Stimulated activated CD8-positive, alpha-beta memory T cell treated with anti-CD3 and anti-CD28 coated beads, Interleukin-12 subunit alpha, Interleukin-12 subunit beta, amount 100 ng/mL, for 1 hour (primary cell): ENCODE measurements around the gene CNIH3.

ENCODE experiments used
- DNase-seq: peaks from one replicate; pipeline ENCODE4 v3.0.0-alpha.2; 2020; ENCODE audit warnings: low read depth

Gene CNIH3

DNA sequence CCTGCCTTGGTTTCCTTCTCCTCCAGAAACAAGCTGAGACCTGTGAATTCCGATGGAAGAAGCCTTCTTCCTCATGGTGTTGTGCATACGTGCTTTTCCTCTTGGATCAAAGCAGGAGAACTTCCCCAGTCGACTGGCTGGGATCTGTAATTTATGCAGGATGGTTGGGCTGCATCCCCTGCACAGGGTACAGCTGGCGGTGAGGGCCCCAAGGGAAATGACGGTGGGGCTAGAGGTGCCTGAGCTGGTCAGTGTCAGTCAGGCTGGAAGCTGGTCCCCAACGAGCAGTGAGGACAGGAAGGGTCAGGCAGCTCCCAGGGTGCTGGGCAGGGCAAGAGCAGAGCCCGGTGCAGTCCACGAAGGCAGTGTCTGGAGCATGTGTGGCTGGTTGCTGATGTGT is 106.7 kb downstream of the CNIH3 start:
- no peak for DNase-seq

DNA sequence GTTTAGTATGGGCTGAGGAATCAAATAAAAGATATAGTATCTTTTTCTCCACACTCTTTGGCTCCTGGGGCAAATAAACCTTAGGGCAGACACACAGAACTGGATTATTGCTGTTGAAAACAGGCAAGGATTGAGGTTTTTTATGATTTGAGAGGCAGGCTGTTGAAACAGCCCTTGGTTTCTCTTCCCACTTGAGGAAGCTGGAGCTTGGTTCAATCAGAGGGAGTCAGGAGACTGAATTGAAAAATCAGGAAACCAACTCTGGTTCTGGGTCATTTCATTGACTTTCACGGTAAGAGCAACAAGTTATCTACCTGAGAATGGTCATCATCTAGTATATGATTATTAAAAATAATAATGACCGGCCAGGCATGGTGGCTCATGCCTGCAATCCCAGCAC is 108.4 kb downstream of the CNIH3 start:
- DNase-seq = no peak

DNA sequence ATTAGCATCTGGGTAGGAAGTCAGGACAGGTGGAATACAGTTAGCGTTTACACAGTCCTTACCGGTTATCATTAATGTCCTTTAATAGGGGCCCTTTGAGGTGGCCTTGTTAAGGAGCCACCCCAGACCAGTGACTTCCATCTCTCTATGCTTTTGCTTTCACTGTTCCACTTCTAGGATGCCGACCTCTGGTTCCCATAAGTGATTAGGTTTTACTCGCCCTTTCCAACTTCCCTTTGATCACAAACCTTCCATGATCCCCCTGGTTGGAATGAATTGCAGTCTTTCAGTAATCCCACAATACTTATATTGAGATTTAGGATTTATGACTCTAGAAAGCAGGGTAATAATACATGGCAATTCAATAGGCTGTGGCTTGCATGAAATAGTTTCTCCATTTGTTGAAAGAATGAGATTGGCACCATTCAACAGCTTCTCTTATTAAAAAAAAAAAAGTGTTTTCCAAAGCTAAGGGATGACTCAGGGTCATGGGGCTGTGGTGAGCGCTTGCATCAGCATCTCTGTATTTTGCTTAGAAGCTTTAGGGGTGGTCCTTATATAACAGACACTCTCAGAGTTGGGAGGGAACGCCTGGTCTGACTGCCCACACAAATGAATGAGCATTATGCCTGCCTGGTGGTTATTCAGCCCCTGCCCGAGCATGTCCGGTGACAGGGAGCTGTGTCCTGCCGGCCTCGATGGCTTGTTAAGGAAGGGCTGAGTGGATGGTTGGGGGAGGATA is 110.5 kb downstream of the CNIH3 start:
- no peak for DNase-seq

DNA sequence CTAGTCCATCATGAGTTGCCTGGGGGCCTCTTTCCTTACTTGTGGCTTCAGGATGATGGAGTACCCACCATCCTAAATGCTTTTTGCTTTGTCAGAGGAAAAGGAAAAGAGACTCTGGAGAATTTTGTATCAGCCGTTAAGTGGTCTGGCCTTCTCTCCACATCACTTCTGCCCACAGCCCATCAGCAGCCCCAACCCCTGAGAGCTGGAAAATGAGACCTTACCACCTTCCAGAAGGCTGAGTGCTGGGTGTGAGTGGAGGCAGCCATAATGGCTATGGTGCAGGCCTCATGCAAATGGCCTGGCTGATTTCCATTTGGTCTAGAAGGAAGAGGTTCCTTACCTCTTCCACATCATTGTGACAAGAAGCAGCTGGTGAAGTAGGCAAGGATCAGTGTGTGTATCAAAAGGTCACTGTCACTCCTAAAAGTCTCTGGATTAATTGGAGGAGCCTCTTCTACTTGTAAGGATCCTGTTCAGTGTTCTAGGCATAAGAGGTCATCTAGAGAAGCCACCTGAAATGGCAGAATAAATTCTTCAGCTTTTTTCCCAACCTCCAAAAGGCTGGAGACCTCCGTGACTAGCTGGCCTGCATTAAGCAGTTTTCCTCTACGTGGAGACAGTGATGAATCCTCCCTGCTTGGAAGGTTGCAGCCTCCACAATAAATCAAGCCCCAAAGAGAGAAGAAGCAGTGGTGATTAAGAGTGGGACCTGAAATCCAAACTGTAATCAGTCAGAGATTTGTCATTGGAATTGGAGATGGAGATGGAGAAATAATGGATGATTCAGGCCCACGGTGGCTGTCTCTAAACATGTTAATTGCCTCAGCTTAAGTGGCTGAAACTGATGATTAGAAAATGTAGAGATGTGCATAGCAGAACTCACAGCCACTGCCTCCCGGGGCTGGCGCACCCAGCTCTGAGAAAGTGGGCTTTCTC is 111.5 kb downstream of the CNIH3 start:
- DNase-seq = no peak

DNA sequence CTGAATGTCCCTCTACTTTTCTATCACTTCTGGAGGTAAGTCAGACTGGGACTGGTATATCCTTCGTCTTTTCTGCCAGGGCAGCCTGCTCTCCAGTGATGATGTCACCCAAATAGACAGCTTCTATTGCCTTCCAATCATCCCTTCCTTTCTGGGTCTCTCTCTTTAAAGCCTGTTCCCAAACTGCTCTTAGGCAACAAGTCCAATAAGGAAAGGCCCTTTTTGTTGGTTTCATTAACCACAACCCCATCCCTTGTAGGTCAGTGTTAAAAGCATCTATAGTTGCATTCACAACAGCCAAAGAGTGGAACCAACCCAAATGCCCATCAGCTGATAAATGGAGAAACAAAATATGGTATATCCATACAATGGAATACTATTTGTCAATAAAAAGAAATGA is 114.4 kb downstream of the CNIH3 start:
- no peak for DNase-seq

DNA sequence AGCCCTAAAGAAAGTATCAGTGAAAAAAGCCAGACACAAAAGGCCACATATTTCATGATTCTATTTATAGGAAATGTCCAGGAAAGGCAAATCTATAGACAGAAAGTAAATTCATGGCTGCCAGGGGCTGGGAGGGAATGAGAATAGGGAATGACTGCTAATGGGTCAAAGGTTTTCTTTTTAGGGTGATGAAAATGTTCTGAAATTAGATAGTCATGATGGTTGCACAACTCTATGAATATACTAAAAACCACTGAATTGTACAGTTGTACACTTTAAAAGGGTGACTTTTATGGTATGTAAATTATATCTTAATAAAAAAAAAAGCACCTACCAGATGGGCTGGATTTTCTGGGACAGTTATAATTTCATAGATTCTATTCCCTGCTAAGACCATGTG is 114.8 kb downstream of the CNIH3 start:
- DNase-seq = no peak

DNA sequence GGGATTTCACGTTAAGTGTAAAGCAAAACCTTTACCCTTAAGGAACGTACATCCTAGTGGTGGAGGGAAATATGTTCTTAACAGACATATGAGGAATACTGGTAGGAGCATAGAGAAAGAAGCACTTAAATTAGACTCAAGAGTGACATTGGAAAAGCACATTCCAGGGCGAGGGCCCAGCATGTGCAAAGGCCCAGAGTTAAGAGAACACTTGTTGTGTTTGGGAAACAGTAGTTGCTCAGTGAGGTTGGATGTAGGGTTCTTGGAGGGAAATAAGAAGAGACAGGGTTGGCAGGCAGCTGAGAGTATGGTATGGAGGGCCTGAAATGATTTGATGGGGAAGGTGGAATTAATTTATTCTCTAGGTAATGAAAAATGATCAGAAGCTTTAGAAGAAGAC is 115.5 kb downstream of the CNIH3 start:
- DNase-seq = no peak

DNA sequence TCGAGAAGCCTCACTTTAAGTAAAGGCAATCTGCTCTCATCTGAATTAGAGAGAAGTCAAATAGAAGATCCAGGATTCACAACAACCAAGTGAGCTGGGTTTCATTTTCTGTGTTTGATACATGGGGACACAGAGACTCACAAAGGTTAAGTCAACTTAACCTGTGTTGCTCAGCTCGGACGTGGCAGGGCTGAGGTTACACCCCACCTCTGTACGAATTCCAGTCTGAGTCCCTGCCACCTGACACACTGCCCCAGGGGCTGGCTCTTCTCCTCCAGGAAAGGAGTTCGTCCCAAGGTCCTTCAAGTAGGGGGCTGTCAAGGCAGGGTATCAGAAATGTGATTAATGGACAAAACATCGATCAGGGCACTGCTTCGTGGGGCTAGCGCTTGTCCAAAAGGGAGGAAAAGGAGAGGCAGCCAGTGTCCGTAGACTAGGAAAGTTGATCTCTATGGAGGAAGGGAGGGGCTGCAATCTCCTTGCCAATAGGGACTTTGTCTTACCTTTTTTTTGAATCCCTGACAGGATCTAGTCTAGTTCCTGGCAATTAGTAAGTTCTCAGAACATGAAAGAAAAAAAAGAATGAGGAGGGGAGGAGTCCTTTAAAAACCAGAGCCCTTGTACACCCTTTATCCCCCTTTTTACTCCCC is 116.4 kb downstream of the CNIH3 start:
- DNase-seq = no peak

DNA sequence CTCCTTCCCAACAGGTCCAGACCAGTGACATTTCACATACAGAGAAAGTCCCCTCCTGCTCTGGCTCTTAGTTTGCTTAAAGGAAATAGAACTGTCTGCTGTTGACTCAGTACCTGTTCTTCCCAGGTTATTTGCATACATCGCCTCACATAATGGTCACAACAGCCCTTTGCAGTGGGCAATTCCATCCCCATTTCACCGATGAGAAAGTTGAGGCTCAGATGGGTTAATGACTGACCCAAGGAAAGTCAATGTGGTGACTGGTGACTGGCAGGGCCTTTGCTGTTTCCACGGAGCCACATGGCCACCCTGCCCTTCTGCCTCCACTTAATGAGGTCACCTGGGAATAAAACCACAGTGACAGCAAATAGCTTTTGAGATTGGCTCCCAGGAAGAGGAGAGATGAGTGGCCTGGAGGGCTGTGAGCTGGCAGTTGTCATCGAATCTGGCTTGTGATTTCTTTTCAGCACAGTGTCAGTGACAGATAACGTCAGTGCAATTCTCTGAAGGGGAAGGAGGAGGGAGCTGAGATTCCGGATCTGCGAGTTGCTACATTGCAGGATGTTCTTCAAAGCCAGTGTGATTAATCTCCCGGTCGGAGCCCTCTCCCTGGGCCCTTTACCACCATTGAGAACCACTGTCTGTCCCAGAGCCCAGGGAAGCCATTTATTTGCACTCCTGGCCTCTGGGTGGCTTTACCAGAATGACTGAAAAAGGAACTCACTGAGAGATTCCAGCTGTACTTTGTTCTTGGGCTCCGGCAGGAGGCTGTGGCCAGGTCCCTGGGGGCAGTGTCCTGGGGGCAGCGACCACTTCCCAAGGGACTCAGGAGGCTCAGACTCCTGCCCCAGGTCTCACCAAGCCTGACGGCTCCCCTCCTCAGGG is 117.2 kb downstream of the CNIH3 start:
- DNase-seq = no peak

DNA sequence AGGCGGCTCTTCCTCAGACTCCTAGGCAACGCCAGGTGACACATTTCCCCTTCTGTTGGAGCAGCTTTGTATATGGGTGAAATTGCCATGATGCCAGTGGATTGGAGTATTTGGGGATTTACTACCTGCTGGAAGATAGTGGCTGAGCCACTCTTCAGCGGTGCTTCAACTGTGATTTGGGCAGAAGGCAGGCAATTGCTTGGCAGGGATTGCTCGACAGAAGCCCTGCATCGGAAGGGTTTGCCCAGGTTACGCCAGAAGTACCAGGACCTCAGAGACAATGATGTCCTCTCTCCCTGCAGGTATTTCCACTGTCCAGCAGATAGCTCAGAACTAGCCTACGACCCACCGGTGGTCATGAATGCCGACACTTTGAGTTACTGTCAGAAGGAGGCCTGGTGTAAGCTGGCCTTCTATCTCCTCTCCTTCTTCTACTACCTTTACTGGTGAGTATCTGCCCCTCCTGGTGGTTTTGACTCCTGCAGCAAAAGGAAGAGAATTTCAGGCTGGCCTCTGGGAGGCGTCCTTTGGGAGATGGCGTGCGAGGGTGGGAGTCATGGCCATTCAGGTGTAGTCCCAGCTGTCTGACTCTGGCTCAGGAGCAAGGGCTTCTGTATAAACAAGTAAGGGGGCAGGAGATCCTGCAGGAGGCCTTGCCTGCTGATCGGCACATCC is 118.3 kb downstream of the CNIH3 start:
- DNase-seq = no peak

DNA sequence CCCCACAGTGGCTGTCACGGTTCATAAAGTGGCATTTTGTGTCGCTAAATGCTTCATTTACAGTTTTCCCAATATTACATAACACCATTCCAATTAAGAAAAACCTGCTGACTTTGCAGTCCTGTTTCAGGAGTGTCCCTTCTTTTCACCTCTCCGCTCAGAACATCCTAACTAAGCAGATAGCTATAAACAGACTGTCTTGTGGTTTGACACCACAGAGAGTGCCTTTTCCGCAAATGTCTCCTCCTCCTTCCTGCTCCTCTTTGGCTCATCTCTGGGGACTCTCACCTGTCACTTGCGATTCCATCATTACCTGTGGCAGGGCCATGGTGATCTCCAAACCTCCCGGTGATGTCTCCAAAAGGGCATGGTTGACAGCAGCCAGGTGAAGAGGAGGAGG is 119.0 kb downstream of the CNIH3 start:
- DNase-seq = no peak

DNA sequence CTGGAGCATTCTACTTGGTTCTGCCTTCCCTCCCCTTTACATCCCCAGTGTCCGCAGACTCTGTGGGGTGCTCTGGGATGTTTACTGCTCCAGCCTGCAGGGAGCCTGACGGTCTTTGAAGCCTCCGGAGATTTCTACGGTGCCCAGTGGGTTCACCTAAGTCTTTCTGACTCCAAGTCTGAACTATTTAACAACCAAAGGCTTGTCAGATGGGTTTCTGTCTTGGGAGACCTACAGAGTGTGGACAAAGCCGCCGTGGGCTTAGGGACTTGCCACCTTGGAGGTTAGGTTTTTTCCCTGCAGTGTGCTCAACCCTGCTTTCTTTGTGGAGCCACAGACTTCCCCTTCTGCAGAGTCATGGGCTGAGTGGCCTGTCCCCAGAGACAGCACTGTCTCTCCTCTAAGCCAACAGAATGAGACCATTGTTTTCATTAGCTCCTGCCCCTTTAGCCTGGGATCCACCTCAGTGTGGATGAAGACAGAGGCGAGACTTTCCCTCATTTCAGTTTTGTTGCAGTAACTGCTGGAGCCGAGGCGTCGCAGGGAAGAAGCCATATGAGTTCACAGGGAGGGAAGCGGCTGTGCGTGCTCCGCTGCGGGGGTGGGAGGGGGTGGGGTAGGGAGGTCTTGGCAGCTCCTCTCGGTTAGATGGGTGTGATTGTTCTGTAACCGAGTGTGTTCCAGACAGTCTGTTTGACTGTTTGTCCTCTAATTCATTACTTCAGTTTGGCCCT is 120.7 kb downstream of the CNIH3 start:
- no peak for DNase-seq

DNA sequence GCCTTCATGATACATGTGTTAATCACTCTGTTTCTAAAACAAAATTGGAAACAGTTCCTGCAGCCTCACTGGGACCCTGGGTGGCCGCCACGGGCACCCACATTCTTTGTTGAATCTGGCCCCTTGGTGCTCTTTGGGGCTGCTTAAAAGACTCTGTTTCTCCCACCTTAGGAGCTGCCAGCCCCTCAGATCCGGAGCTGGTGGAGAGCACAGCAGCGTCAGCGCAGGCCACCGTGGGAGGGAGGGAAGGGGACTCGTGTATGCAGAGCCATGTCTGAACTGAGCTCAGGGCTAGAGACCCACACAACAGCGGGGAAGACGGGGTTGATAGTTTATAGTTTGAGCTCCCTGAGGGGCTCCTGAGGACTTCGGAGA is 121.2 kb downstream of the CNIH3 start:
- DNase-seq = no peak

DNA sequence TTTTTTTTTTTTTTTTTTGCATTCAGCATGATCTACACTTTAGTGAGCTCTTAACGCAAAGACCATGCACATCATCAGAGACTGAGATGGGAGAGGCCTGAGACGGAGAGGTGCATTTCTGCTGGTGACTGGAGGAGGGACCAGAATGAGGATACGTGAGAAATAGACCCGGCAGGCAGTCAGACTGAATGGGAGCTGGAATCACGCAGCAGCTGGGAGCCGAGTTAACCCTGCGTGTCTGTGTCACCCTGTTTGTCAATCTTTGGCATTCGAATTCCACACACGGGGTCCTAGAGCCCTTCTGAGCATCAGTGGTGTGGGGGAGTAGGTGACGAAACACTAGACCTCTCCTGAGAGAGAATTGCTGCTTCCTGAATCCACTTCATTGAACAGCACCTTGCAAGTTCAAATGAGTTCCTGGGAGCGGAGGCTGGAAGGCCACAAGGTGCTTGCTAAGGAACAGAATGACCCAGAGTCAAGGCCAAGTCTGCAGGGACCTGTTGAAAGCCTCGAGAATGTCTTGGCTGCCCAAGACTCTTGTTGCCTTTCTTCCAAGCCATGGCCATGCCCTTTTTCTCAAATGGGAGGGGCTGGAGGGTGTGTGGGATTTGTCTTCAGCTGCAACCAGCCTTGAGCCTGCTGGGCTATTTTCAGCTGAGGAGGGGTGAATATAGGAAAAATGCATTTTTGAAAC is 123.3 kb downstream of the CNIH3 start:
- no peak for DNase-seq

DNA sequence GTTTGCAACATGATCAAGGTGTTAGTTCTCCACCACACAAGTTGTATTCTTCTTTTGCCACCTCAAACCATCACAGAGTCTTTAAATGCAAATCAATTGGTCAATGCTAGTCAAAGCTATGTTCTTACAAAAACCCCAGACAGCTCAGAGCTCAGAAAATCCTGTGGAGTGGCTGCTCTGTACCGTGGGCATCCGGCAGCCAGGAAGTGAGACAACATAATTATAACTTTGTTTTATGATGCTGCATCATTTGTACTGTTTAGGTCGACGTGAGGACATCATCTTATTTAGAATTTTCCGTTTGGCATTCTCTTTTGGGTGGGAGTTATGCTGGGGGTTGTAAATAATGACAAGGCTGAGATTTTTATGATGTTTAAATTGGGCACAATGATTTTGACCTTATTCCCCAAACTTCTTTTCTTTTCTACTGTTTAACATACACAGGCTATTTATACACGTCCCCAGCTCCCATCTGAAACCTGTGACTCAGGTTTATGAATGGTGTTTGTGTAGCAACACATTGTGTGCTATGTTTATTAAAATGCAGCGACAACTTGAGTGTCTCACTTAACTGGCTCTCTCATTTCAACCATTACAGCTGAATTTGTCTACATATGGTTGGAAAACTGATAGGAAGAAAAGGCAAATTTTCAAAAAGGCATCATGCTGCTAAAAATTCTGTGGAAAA is 124.0 kb downstream of the CNIH3 start:
- DNase-seq = no peak

DNA sequence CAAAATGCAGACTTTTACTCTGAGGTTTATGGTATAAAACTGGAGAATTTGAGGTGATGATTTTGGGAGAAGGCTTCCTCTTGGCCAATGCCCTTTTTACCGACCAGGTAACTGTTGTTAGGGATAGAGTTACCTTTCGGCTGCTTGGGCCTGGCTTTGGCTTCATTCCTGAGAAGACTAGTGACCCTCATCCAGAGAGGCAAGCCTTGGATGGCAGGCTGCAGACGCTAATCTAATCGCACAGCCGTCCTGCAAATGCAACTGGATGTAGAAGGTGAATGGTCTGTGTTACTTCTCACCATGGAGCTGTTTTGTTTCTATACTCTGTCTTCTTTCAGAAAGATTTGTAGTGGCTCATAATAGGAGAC is 124.6 kb downstream of the CNIH3 start:
- no peak for DNase-seq

DNA sequence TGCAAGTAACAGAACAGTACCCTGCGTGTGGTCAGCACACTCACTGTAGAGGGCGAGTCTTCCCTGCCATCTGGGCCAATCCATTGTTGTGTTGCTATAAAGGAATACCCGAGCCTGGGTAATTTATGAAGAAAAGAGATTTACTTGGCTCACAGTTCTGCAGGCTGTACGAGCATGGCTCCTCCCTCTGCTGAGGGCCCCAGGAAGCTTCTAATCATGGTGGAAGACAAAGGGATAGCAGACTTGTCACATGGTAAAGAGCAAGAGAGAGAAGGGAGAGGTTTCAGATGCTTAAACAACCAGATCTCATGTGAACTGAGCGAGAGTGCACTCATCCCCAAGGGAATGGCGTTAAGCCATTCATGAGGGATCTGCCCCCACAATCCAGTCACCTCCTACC is 126.2 kb downstream of the CNIH3 start:
- no peak for DNase-seq

DNA sequence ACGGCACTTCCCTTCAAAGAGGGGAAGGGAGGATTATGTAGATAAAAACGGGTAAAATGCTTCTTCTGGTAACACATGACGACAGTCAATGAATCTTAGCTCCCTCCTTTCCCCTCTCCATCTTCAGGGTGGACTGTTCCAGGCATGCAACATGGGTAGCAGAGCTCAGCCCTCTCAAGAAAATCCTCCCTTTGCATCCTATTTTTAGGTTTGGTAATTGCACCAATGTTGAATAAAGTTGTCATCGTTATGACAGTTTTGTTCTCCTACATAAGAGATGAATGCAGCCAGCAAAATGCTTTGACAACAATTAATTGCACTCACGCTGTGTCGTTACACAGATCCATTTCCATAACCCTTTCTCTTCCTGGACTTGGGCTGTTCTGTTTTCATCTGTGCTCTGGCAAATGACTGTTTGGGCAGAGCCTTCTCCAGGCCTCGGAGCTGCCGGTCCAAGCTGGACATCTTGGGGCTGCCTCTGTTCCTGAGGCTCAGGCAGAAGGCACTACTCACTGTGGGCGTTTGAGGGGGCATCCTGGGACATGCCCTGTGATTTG is 127.6 kb downstream of the CNIH3 start:
- DNase-seq = no peak

DNA sequence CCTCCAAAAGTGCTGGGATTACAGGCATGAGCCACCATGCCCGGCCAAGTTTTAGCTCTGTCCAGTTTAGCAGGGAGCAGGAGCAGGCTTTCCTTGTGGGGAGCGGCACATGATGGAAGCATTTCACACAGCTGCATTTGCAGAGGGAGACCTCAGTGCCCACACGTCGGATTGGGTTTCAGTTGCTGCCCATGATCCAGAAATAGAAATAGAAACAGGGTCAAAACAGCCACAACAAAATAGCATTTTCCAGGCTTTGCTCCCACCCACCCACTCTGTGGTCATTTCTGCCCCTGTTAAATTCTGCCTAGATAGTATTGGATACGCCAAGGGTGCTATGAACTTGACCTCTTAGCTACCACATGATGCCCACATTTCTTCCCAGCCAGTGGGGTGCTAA is 128.4 kb downstream of the CNIH3 start:
- no peak for DNase-seq
